OCI-M2 (cell line): ENCODE results near the gene MYMX.
"Not testable (repeated sequence)": the region's sequence is repeated elsewhere in the genome, so short reads cannot be mapped to it uniquely, and the experiment has no call there.

Experiments used
- DNase-seq: peaks from one replicate; lab custom pipeline; 2025; ENCODE audit not compliant: unreplicated experiment; lab: John Stamatoyannopoulos, UW

Gene MYMX

GRCh38 chr6:44185953-44186634 lies 30.6 kb upstream of the MYMX start:
- DNase-seq = no peak

DNA sequence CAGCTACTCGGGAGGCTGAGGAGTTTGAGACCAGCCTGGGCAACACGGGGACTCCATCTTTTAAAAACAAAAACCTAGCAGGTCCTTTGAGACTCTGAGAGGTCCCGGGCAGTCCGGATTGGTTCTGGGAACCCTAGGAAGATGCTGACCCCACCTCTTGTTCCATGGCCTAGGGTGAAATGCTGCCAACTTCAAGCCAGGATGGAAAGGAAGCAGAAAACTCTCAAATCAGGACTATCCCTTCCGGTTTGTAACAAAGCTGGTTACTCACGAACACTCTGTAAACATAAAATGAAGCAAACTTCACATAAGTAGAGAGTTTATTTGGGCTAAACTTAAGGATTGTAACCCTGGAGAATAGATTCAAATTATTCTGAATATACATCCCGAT lies 30.1 kb upstream of the MYMX start:
- no peak for DNase-seq

DNA sequence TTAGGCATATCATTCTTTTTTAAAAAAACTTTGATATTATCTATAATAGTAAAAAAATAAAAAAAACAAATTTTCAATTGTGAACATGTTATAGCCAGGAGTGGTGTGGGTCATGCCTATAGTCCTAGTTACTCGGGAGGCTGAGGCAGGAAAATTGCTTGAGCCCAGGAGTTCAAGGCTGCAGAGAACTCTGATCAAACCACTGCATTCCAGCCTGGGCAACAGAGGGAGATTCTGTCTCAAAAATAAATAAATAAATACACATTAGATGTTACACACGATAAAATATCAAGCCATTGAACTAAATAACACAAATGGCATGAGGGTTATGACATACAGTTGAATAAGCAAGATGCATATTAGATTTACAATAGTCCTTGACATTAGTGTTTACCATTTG lies 27.9 kb upstream of the MYMX start:
- DNase-seq = no peak

DNA sequence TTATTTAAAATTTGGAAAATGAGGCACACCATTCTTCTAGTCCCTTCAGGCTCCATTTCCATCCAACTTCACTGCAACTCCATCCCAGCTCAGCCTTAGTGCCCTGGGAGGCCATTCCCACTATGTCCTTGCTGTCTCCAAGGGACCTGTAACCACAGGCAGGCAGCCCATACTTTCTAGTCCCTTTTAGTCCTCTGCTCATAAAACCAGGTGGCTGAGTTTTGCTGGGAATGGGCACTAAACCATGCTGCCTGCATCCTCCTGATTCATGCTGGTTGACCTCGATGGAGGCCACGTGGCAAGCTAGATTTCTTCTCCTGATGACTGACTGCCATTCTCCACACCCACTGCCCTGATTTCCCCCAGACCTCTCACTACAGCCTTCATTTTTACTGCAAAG lies 27.5 kb upstream of the MYMX start:
- DNase-seq = no peak

DNA sequence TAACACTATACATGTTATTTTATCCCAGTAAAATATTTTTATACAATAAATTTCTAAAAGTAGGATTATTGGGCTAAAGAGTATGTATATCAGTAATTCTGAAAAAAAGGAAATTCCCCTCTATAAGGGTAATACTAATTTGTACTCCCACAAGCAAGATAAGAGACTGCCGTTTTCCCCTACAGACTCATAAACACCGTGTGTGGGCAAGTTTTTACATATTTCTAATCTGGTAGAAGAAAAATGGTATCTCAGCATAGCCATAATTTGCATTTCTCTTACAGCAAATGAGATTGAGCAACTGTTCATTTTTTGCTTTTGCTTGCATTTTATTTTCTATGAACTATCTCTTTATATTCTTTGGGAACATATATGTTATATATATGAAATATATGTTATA lies 26.0 kb upstream of the MYMX start:
- no peak for DNase-seq

- no peak for DNase-seq
These were observed 24.2 kb upstream of the MYMX start for GRCh38 chr6:44192428-44193041.

DNA sequence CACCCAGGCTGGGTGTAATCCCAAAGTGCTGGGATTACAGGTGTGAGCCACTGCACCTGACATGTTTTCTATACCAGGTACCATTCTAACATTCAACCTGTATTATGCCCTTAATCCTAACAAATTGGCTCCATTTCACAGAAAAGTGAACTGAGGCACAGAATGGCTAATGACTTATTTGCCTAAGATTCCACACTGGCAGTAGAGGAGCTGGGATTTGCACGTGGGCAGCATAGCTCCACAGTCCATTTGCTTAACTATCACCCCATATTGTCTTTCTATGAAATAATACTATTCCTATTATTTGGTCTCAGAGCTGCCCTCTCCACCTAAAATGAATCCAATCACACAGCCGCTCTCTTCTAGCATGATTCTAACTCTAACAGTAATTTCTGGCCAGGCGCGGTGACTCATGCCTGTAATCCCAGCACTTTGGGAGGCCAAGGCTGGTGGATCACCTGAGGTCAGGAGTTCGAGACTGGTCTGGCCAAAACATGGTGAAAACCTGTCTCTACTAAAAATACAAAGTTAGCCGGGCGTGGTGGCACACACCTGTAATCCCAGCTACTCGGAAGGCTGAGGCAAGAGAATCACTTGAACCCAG lies 23.3 kb upstream of the MYMX start:
- no peak for DNase-seq

DNA sequence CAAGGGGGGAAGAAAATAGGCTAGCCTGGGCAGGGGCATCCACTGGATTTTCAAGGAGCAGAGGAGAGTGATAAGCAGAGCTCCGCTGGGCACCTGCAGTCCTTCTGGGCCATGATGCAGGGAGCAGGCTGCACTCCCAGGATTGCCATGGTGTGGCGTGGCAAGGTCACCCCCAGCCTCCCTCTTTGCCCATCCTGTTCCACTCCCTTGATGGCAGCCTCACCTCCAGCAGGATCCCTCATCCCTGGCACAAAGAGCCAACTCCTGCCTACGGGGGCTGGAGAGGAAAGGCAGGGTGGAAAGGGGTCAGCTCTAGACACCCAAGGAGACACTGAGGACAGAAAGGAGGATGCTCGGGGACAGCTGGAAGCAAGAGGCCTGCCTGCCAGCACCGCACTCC lies 22.4 kb upstream of the MYMX start:
- DNase-seq = no peak

DNA sequence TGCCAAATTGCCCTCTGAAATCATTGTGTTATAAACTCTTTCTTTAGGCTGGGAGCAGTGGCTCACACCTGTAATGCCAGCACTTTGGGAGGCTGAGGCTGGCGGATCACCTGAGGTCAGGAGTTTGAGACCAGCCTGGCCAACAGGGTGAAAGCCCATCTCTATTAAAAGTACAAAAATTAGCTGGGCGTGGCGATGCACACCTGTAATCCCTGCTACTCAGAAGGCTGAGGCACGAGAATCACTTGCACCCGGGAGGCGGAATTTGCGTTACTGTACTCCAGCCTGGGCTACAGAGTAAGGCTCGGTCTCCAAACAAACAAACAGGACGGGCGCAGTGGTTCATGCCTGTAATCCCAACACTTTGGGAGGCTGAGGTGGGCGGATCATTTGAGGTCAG lies 20.4 kb upstream of the MYMX start:
- not testable (repeated sequence) for DNase-seq

DNA sequence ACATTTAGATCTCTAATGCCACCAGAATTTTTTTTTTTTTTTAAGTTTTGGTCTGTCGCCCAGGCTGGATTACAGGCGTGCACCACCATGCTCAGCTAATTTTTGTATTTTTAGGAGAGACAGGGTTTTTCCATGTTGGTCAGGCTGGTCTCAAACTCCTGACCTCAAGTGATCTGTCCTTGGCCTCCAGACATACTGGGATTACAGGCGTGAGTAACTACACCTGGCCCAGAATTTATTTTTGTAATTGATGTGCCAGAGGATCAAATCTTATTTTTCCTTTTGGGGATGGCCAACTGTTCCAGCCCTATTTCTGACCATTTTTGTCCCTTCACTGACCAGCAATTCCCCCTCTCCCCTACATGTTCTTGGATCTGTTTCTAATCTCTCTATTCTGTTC lies 18.0 kb upstream of the MYMX start:
- DNase-seq = no peak

- DNase-seq = no peak
These were observed 16.8 kb upstream of the MYMX start for GRCh38 chr6:44199883-44200282.

DNA sequence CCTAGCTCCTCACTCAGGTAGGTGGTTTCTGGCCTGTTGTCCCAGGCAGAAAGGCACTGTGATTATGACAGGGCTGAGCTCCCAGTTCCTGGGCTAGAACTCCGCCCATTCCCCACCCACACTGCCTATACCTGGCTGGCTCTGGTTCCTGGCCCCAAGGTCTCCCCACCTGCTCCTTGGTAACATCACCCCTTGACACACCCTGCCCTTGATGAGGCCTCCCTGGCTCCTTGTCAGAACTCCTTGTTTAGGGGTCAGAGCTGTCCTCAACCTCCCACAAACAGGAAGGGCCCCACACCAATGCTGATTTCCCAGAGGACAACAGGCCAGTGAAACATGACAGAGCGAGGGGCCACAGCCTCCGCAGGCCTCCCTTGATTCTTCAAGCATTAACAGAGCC lies 15.5 kb upstream of the MYMX start:
- no peak for DNase-seq

DNA sequence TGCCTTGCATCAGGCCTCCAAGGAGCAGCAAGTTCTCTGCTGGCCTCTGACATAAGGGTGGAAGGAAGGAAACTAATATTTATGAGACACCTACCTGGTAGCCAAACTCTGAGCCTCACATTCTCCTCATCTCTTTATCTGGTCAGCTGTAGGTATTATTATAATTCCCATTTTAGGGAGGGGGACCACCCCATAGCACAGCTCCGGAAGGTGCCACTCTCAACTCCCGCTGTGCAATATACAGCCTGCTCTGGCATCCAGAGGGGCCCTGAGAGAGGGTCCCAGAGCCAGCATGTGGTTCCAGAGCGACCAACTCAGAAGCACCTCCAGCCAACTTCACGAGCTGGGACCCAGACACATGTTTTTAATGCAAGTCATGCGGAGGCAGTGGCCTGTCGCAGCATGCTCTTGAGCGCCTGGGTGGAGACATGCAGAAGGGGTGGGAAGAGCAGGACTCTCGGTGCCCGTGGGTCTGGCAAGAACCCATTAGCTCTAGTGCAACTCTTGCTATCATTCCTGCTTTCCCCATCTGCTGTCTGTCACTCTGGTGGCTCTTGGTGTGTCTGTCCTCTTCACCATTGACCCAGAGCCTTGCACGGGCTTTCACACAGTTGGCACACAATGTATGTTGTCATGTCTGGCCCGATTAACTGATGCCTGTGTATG lies 15.0 kb upstream of the MYMX start:
- DNase-seq = no peak

- DNase-seq = no peak
These were observed 14.3 kb upstream of the MYMX start for GRCh38 chr6:44202332-44202971.

GRCh38 chr6:44202972-44203750 lies 13.6 kb upstream of the MYMX start:
- no peak for DNase-seq

- no peak for DNase-seq
These were observed 12.8 kb upstream of the MYMX start for GRCh38 chr6:44203955-44204354.

DNA sequence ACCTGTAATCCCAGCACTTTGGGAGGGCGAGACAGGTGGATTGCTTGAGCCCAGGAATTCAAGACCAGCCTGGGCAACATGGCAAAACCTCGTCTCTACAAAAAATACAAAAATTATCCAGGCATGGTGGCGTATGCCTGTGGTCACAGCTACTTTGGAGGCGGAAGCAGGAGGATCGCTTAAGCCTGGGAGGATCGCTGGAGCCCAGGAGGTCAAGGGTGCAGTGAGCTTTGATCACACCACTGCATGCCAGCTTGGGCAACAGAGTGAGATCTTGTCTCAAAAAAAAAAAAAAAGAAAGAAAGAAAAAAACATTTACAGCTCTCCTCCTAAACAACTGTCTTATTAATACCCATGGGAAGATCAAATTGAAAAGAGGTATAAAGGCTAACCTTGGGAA lies 8.8 kb upstream of the MYMX start:
- no peak for DNase-seq

DNA sequence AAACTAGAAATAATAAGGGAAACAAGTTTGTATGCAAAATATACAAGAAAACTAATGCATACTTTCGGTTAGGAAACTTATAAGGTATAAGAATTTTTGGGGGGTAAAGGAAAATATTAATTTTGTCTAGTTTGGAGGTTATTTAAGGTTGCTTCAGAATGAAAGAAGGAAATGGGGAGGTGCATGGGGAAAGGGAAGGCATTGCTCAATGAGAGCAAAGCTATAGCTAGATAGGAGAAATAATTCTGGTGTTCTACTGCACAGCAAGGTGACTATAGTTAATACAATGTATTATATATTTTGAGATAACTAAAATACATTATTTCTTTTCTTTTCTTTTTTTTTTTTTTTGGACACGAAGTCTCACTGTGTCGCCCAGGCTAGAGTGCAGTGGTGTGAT lies 5.4 kb upstream of the MYMX start:
- DNase-seq = no peak

GRCh38 chr6:44214307-44214706 lies 2.4 kb upstream of the MYMX start:
- no peak for DNase-seq

GRCh38 chr6:44217332-44218143 lies 812 bp downstream of the MYMX start:
- DNase-seq = no peak
